ENCODE data around the gene CTSD. TPM values are rescaled to one million over a fixed set of nuclear protein-coding genes. Genes with fewer than 3 reads are reported as not detected.

Gene CTSD
- total and polyA plus RNA-seq, 2 of the 4 experiments (the other 2 are of a cell fraction): 39.8 to 166 TPM

- POLR2A ChIA-PET (ENCODE audit: unreplicated experiment): no interaction called here
Measured at GRCh38 chr11:1796413-1797011, 32.8 kb upstream of the CTSD start.

More at GRCh38 chr11:1796413-1797011, 32.8 kb upstream of the CTSD start:
- Histone ChIP-seq H3K18ac (ENCODE audit: low read depth, low read length) (no peak overlapping the region), H3K4me1 (ENCODE audit: control insufficient read depth, insufficient read depth, low read length) (no peaks in the 10 kb centered on the region), H3K9me3 (ENCODE audit: control insufficient read depth, insufficient read depth, low read length) (no peaks in the 10 kb centered on the region), H3K79me1 (ENCODE audit: low read depth in 1 of 2, low read length in 2 of 2) (no peaks in the 10 kb centered on the region), H3K23ac (ENCODE audit: low read depth, low read length) (no peak overlapping the region), H2BK20ac (ENCODE audit: low read depth, low read length) (no peak overlapping the region), H2BK15ac (ENCODE audit: low read depth, low read length) (no peak overlapping the region), H3K9me1 (ENCODE audit: insufficient read depth, low read length) (no peaks in the 10 kb centered on the region), H2AK5ac (ENCODE audit: low read depth, low read length) (no peak overlapping the region), H3K4me3 (ENCODE audit: insufficient read depth, low read depth, low read length) (no peak overlapping the region), H3K14ac (replicated peaks; ENCODE audit: low read depth, low read length) (no peak overlapping the region), H3K9ac (ENCODE audit: low read depth, low read length) (no peak overlapping the region), H2AFZ (replicated peaks; ENCODE audit: low read length, poor library complexity) (no peak overlapping the region), H3K4ac (ENCODE audit: low read depth, low read length) (no peak overlapping the region), H2BK120ac (ENCODE audit: low read depth, low read length) (no peak overlapping the region), H2AK9ac (replicated peaks; ENCODE audit: low read depth, low read length, poor library complexity) (no peak overlapping the region), H3K36me3 (ENCODE audit: control insufficient read depth, insufficient read depth, low read length) (no peaks in the 10 kb centered on the region), H4K5ac (ENCODE audit: low read depth, low read length) (no peak overlapping the region), H3K27me3 (ENCODE audit: control insufficient read depth, insufficient read depth, low read length) (peaks cover 48% of the 10 kb centered on the region), H3K56ac (ENCODE audit: extremely low read depth, insufficient read depth, low read length) (no peak overlapping the region), H3K27ac (ENCODE audit: insufficient read depth, low read length) (no peak overlapping the region), H3K4me2 (ENCODE audit: low read depth, low read length) (no peak overlapping the region), H2BK5ac (ENCODE audit: low read depth, low read length, poor library complexity, severe bottlenecking) (no peak overlapping the region), H4K91ac (ENCODE audit: insufficient read depth, low read depth, low read length) (no peak overlapping the region), H4K20me1 (ENCODE audit: insufficient read depth, low read length) (no peaks in the 10 kb centered on the region), H4K8ac (ENCODE audit: low read depth in 2 of 2, low read length in 2 of 2) (no peak overlapping the region)
- no TSS peak for BruUV-seq (replicated peaks)
- no peak for ATAC-seq (ENCODE audit: low read depth)
- TF ChIP-seq MAFK (IDR thresholded peaks at IDR 0.05; ENCODE audit: low read depth, low read length) (no peak), MAZ (IDR thresholded peaks at IDR 0.05; ENCODE audit: borderline replicate concordance, low read depth, low read length) (no peak), CEBPB (IDR thresholded peaks at IDR 0.05; ENCODE audit: low read depth, low read length) (no peak), FOS (IDR thresholded peaks at IDR 0.05; ENCODE audit: low read depth, low read length) (no peak), POLR2A (IDR thresholded peaks at IDR 0.05; ENCODE audit: low read depth, low read length) (no peak), CHD1 (IDR thresholded peaks at IDR 0.05; ENCODE audit: low read depth, low read length) (no peak), RFX5 (IDR thresholded peaks at IDR 0.05; ENCODE audit: low read depth, low read length) (no peak), RAD21 (IDR thresholded peaks at IDR 0.05; ENCODE audit: low read length) (no peak), NFE2L2 (IDR thresholded peaks at IDR 0.05; ENCODE audit: low read depth, low read length) (no peak), BHLHE40 (IDR thresholded peaks at IDR 0.05; ENCODE audit: low read depth, low read length) (no peak), RCOR1 (IDR thresholded peaks at IDR 0.05; ENCODE audit: insufficient replicate concordance, low read length) (no peak), MXI1 (IDR thresholded peaks at IDR 0.05; ENCODE audit: borderline replicate concordance, low read depth, low read length) (no peak), SMC3 (IDR thresholded peaks at IDR 0.05; ENCODE audit: low read depth, low read length) (no peak)
- TF ChIP-seq, protein P1, sequence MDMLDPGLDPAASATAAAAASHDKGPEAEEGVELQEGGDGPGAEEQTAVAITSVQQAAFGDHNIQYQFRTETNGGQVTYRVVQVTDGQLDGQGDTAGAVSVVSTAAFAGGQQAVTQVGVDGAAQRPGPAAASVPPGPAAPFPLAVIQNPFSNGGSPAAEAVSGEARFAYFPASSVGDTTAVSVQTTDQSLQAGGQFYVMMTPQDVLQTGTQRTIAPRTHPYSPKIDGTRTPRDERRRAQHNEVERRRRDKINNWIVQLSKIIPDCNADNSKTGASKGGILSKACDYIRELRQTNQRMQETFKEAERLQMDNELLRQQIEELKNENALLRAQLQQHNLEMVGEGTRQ (IDR thresholded peaks at IDR 0.05; ENCODE audit: low read depth, low read length): no peak
- TF ChIP-seq, protein P2, sequence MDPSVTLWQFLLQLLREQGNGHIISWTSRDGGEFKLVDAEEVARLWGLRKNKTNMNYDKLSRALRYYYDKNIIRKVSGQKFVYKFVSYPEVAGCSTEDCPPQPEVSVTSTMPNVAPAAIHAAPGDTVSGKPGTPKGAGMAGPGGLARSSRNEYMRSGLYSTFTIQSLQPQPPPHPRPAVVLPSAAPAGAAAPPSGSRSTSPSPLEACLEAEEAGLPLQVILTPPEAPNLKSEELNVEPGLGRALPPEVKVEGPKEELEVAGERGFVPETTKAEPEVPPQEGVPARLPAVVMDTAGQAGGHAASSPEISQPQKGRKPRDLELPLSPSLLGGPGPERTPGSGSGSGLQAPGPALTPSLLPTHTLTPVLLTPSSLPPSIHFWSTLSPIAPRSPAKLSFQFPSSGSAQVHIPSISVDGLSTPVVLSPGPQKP (IDR thresholded peaks at IDR 0.05; ENCODE audit: borderline replicate concordance, low read depth, low read length): no peak
- TF ChIP-seq, protein P3, sequence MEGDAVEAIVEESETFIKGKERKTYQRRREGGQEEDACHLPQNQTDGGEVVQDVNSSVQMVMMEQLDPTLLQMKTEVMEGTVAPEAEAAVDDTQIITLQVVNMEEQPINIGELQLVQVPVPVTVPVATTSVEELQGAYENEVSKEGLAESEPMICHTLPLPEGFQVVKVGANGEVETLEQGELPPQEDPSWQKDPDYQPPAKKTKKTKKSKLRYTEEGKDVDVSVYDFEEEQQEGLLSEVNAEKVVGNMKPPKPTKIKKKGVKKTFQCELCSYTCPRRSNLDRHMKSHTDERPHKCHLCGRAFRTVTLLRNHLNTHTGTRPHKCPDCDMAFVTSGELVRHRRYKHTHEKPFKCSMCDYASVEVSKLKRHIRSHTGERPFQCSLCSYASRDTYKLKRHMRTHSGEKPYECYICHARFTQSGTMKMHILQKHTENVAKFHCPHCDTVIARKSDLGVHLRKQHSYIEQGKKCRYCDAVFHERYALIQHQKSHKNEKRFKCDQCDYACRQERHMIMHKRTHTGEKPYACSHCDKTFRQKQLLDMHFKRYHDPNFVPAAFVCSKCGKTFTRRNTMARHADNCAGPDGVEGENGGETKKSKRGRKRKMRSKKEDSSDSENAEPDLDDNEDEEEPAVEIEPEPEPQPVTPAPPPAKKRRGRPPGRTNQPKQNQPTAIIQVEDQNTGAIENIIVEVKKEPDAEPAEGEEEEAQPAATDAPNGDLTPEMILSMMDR (conservative IDR thresholded peaks at IDR 0.05; ENCODE audit: low read depth, low read length): no peak
- in situ Hi-C loops (cut with MboI; ENCODE audit: low sequenced_read_pairs) (no loop called here), dilution Hi-C loops (cut with HindIII; ENCODE audit: low sequenced_read_pairs, unreplicated experiment) (no loop called here), intact Hi-C loops (cut with micrococcal nuclease) (no loop called here)
- DNase-seq: no peak
- CTCF ChIA-PET: no interaction called here
- 53% methylated on average over 8 of the region's 12 CpGs; no CpG with 5 or more reads in 1 of the 2 experiments for WGBS, 2 experiments (ENCODE audit: extremely low coverage in 2 of 2, insufficient read length in 1 of 2)

Data from IMR-90 (cell line).